Activated T-helper 17 cell treated with anti-CD3 and anti-CD28 coated beads, Interleukin-2, amount 50 U/mL, for 72 hours (primary cell): ENCODE data around the gene CCDC138. TPM values are rescaled to one million over a fixed set of nuclear protein-coding genes. Genes with fewer than 3 reads are reported as not detected.
"Not testable (repeated sequence)": the region's sequence is repeated elsewhere in the genome, so short reads cannot be mapped to it uniquely, and the experiment has no call there.

Experiments
- ATAC-seq: fragments of 150-1000 bp; cut with Tn5 transposase; replicated peaks from 2 replicates; pipeline ENCODE4 v1.10.0; 2021; ENCODE audit warnings: mild to moderate bottlenecking, moderate library complexity
- H3K27ac Mint-ChIP-seq: one replicate; pipeline ENCODE4 v1.8.0; 2022; ENCODE audit warnings: mixed read lengths
- H3K27me3 Mint-ChIP-seq: one replicate; pipeline ENCODE4 v1.8.0; 2022; ENCODE audit warnings: mixed read lengths
- H3K36me3 Mint-ChIP-seq: one replicate; pipeline ENCODE4 v1.8.0; 2022; ENCODE audit warnings: low read depth, mild to moderate bottlenecking, mixed read lengths
- H3K4me1 Mint-ChIP-seq: one replicate; pipeline ENCODE4 v1.8.0; 2022; ENCODE audit warnings: mixed read lengths
- H3K4me3 Mint-ChIP-seq: one replicate; pipeline ENCODE4 v1.8.0; 2022; ENCODE audit warnings: mild to moderate bottlenecking, mixed read lengths
- H3K9me3 Mint-ChIP-seq: one replicate; pipeline ENCODE4 v1.8.0; 2022; ENCODE audit warnings: mixed read lengths
- total RNA-seq, 2 donors: library from RNA; stranded (reverse); gene quantifications; one replicate each; pipeline ENCODE4 v1.2.3, GENCODE V29; 2022

The CCDC138 gene
- total RNA-seq: 10 to 100 TPM; 11.0 to 18.1 TPM

GRCh38 chr2:108786354-108787215, at the start of gene CCDC138:
Gene CCDC138 (plus strand): TSS chr2:108786771. CDS start chr2:108786823, 52 bp downstream.
- H3K4me1 Mint-ChIP-seq: no peaks in the 10 kb centered on the region

GRCh38 chr2:108757973-108758372, 28.6 kb upstream of the CCDC138 start:
- not testable (repeated sequence) for H3K27ac Mint-ChIP-seq, ATAC-seq, H3K4me1 Mint-ChIP-seq, H3K27me3 Mint-ChIP-seq, H3K9me3 Mint-ChIP-seq, H3K4me3 Mint-ChIP-seq
- H3K36me3 Mint-ChIP-seq: peaks cover 82% of the 10 kb centered on the region

More at GRCh38 chr2:108786354-108787215, at the start of gene CCDC138:
- Mint-ChIP-seq H3K27ac (peak within 1 kb of the TSS; percentile 89), H3K4me3 (peak within 1 kb of the TSS; percentile 90), H3K36me3 (peaks cover 49% of the 10 kb centered on the region), H3K27me3 (no peaks in the 10 kb centered on the region), H3K9me3 (no peaks in the 10 kb centered on the region)
- ATAC-seq: peak; percentile 99

- H3K27me3 Mint-ChIP-seq, H3K4me1 Mint-ChIP-seq, H3K27ac Mint-ChIP-seq, H3K4me3 Mint-ChIP-seq, ATAC-seq, H3K9me3 Mint-ChIP-seq: not testable (repeated sequence)
- peaks cover 80% of the 10 kb centered on the region for H3K36me3 Mint-ChIP-seq
These were observed 24.0 kb upstream of the CCDC138 start for GRCh38 chr2:108762618-108763017.

- not testable (repeated sequence) for H3K4me3 Mint-ChIP-seq, H3K4me1 Mint-ChIP-seq, H3K27ac Mint-ChIP-seq, H3K9me3 Mint-ChIP-seq, H3K27me3 Mint-ChIP-seq, ATAC-seq
- H3K36me3 Mint-ChIP-seq: peaks cover 86% of the 10 kb centered on the region
These were observed 19.9 kb upstream of the CCDC138 start for GRCh38 chr2:108766671-108767070.

GRCh38 chr2:108767859-108768258, 18.7 kb upstream of the CCDC138 start:
- Mint-ChIP-seq H3K36me3 (peaks cover 90% of the 10 kb centered on the region), H3K4me3 (peak overlapping the region; percentile 41)
- H3K9me3 Mint-ChIP-seq, H3K4me1 Mint-ChIP-seq, H3K27ac Mint-ChIP-seq, H3K27me3 Mint-ChIP-seq, ATAC-seq: not testable (repeated sequence)

- Mint-ChIP-seq H3K27me3 (no peaks in the 10 kb centered on the region), H3K9me3 (no peaks in the 10 kb centered on the region), H3K4me1 (no peaks in the 10 kb centered on the region), H3K36me3 (peaks cover 95% of the 10 kb centered on the region), H3K4me3 (no peak overlapping the region), H3K27ac (peak overlapping the region; percentile 54)
- ATAC-seq: no peak
These were observed 10.1 kb upstream of the CCDC138 start for GRCh38 chr2:108776475-108776874.

- Mint-ChIP-seq H3K36me3 (peaks cover 94% of the 10 kb centered on the region), H3K4me3 (no peak overlapping the region), H3K27ac (no peak overlapping the region), H3K4me1 (no peaks in the 10 kb centered on the region), H3K9me3 (no peaks in the 10 kb centered on the region), H3K27me3 (no peaks in the 10 kb centered on the region)
- no peak for ATAC-seq
These were observed 7.7 kb upstream of the CCDC138 start for GRCh38 chr2:108778857-108779256.

GRCh38 chr2:108786008-108786353, 590 bp upstream of the CCDC138 start:
- no peak for ATAC-seq
- Mint-ChIP-seq H3K27ac (peak overlapping the region; percentile 89), H3K4me1 (no peaks in the 10 kb centered on the region), H3K27me3 (no peaks in the 10 kb centered on the region), H3K9me3 (no peaks in the 10 kb centered on the region), H3K4me3 (peak overlapping the region; percentile 90), H3K36me3 (peaks cover 45% of the 10 kb centered on the region)

- Mint-ChIP-seq H3K4me3 (peak overlapping the region; percentile 90), H3K4me1 (no peaks in the 10 kb centered on the region), H3K9me3 (no peaks in the 10 kb centered on the region), H3K36me3 (peaks cover 49% of the 10 kb centered on the region), H3K27me3 (no peaks in the 10 kb centered on the region), H3K27ac (peak overlapping the region; percentile 89)
- ATAC-seq: no peak
These were observed 608 bp downstream of the CCDC138 start for GRCh38 chr2:108787216-108787541.

- no peaks in the 10 kb centered on the region for H3K9me3 Mint-ChIP-seq
- H3K4me1 Mint-ChIP-seq: no peaks in the 10 kb centered on the region
- ATAC-seq: no peak
- H3K27me3 Mint-ChIP-seq: no peaks in the 10 kb centered on the region
- peaks cover 72% of the 10 kb centered on the region for H3K36me3 Mint-ChIP-seq
- H3K27ac Mint-ChIP-seq: no peak overlapping the region
- no peak overlapping the region for H3K4me3 Mint-ChIP-seq
These were observed 16.6 kb downstream of the CCDC138 start for GRCh38 chr2:108803045-108803736.

- Mint-ChIP-seq H3K4me1 (no peaks in the 10 kb centered on the region), H3K4me3 (no peak overlapping the region), H3K27ac (no peak overlapping the region), H3K27me3 (no peaks in the 10 kb centered on the region), H3K36me3 (peaks cover 73% of the 10 kb centered on the region), H3K9me3 (no peaks in the 10 kb centered on the region)
- ATAC-seq: no peak
These were observed 18.5 kb downstream of the CCDC138 start for GRCh38 chr2:108805032-108805431.

GRCh38 chr2:108805782-108806181, 19.2 kb downstream of the CCDC138 start:
- Mint-ChIP-seq H3K9me3 (peaks cover 5% of the 10 kb centered on the region), H3K27ac (no peak overlapping the region), H3K4me3 (no peak overlapping the region), H3K27me3 (no peaks in the 10 kb centered on the region), H3K36me3 (peaks cover 78% of the 10 kb centered on the region), H3K4me1 (no peaks in the 10 kb centered on the region)
- ATAC-seq: no peak

GRCh38 chr2:108806371-108807113, 20.0 kb downstream of the CCDC138 start:
- Mint-ChIP-seq H3K36me3 (peaks cover 85% of the 10 kb centered on the region), H3K27me3 (no peaks in the 10 kb centered on the region)

GRCh38 chr2:108809936-108810335, 23.4 kb downstream of the CCDC138 start:
- H3K9me3 Mint-ChIP-seq: peaks cover 5% of the 10 kb centered on the region
- ATAC-seq: no peak
- H3K27ac Mint-ChIP-seq: no peak overlapping the region
- no peaks in the 10 kb centered on the region for H3K27me3 Mint-ChIP-seq
- peaks cover 84% of the 10 kb centered on the region for H3K36me3 Mint-ChIP-seq
- H3K4me3 Mint-ChIP-seq: no peak overlapping the region
- H3K4me1 Mint-ChIP-seq: no peaks in the 10 kb centered on the region

More at GRCh38 chr2:108806371-108807113, 20.0 kb downstream of the CCDC138 start:
- Mint-ChIP-seq H3K9me3 (peaks cover 5% of the 10 kb centered on the region), H3K4me1 (no peaks in the 10 kb centered on the region), H3K27ac (no peak overlapping the region), H3K4me3 (no peak overlapping the region)
- ATAC-seq: no peak
